IMR-90 (cell line): ENCODE measurements around the gene LRRIQ4. TPM values are rescaled to one million over a fixed set of nuclear protein-coding genes. Genes with fewer than 3 reads are reported as not detected.

Experiments used
- ATAC-seq: fragments of 200-7000 bp; cut with Tn5 transposase; 2 replicates; pipeline ENCODE4 v1.9.1; 2020; ENCODE audit warnings: low read depth, mild to moderate bottlenecking, moderate library complexity
- BruUV-seq: library from RNA; stranded (reverse); fragments of 400-500 nt; replicated peaks from 2 replicates; lab custom pipeline; 2021; lab: Mats Ljungman, UMichigan
- CTCF ChIA-PET: fragments of 300-600 bp; formaldehyde crosslinking; extraction: SDS; loops from one replicate; lab custom pipeline; 2021; ENCODE audit warnings: antibody characterized with exemption; lab: Yijun Ruan, JAX
- POLR2A ChIA-PET: fragments of 300-600 bp; sonication (Branson Sonifier 250); formaldehyde crosslinking; loops from one replicate; lab custom pipeline; 2022; ENCODE audit warnings: antibody characterized with exemption; ENCODE audit not compliant: unreplicated experiment; lab: Charles Lee
- DNase-seq: peaks from one replicate; pipeline ENCODE4 v3.0.0; 2013
- H2AFZ ChIP-seq: replicated peaks from 2 replicates; pipeline ENCODE3; 2013; ENCODE audit warnings: low read length, mild to moderate bottlenecking; ENCODE audit not compliant: poor library complexity
- H2AK5ac ChIP-seq: 2 replicates; pipeline ENCODE4 v1.6.1; 2013; ENCODE audit warnings: low read depth, low read length, inconsistent platforms
- H2AK9ac ChIP-seq: replicated peaks from 2 replicates; pipeline ENCODE3; 2013; ENCODE audit warnings: mild to moderate bottlenecking, low read depth, low read length, moderate library complexity; ENCODE audit not compliant: poor library complexity
- H2BK120ac ChIP-seq: 2 replicates; pipeline ENCODE4 v1.6.1; 2013; ENCODE audit warnings: low read depth, low read length, inconsistent platforms
- H2BK15ac ChIP-seq: 3 replicates; pipeline ENCODE4 v1.6.1; 2013; ENCODE audit warnings: low read depth, low read length, inconsistent platforms
- H2BK20ac ChIP-seq: 2 replicates; pipeline ENCODE4 v1.6.1; 2013; ENCODE audit warnings: low read depth, mild to moderate bottlenecking, inconsistent platforms, low read length, moderate library complexity
- H2BK5ac ChIP-seq: 2 replicates; pipeline ENCODE4 v1.6.1; 2013; ENCODE audit warnings: mild to moderate bottlenecking, low read depth, low read length, inconsistent platforms; ENCODE audit not compliant: poor library complexity, severe bottlenecking
- H3K14ac ChIP-seq: replicated peaks from 2 replicates; pipeline ENCODE4 v1.6.1; 2013; ENCODE audit warnings: low read depth, low read length, inconsistent platforms
- H3K18ac ChIP-seq: 2 replicates; pipeline ENCODE4 v1.6.1; 2013; ENCODE audit warnings: low read depth, low read length, control low read depth
- H3K23ac ChIP-seq: 2 replicates; pipeline ENCODE4 v1.6.1; 2013; ENCODE audit warnings: low read depth, low read length, inconsistent platforms
- H3K27ac ChIP-seq: 2 replicates; pipeline ENCODE4 v1.5.1; 2013; ENCODE audit warnings: mild to moderate bottlenecking, control low read depth, low read length; ENCODE audit not compliant: insufficient read depth
- H3K27me3 ChIP-seq: 2 replicates; pipeline ENCODE4 v1.6.1; 2013; ENCODE audit warnings: low read length; ENCODE audit not compliant: control insufficient read depth, insufficient read depth
- H3K36me3 ChIP-seq: 2 replicates; pipeline ENCODE4 v1.6.1; 2013; ENCODE audit warnings: low read length, mixed read lengths; ENCODE audit not compliant: control insufficient read depth, insufficient read depth
- H3K4ac ChIP-seq: 2 replicates; pipeline ENCODE4 v1.6.1; 2013; ENCODE audit warnings: low read depth, low read length, inconsistent platforms
- H3K4me1 ChIP-seq: 2 replicates; pipeline ENCODE4 v1.6.1; 2013; ENCODE audit warnings: low read length, mixed read lengths; ENCODE audit not compliant: control insufficient read depth, insufficient read depth
- H3K4me2 ChIP-seq: 2 replicates; pipeline ENCODE4 v1.6.1; 2013; ENCODE audit warnings: low read depth, mild to moderate bottlenecking, control low read depth, low read length, moderate library complexity
- H3K4me3 ChIP-seq: 2 replicates; pipeline ENCODE4 v1.5.1; 2013; ENCODE audit warnings: low read depth, mild to moderate bottlenecking, control low read depth, low read length, moderate library complexity; ENCODE audit not compliant: insufficient read depth
- H3K56ac ChIP-seq: 2 replicates; pipeline ENCODE4 v1.6.1; 2013; ENCODE audit warnings: low read length, inconsistent platforms; ENCODE audit not compliant: insufficient read depth; ENCODE audit errors: extremely low read depth
- H3K79me1 ChIP-seq, 2 experiments: 2 replicates each; pipeline ENCODE4 v1.6.1; 2013; ENCODE audit warnings: low read length in 2 of 2, inconsistent platforms in 1 of 2, low read depth in 1 of 2
- H3K9ac ChIP-seq: 2 replicates; pipeline ENCODE4 v1.6.1; 2013; ENCODE audit warnings: low read depth, low read length, control low read depth
- H3K9me1 ChIP-seq: 2 replicates; pipeline ENCODE4 v1.6.1; 2013; ENCODE audit warnings: low read length, inconsistent platforms; ENCODE audit not compliant: insufficient read depth
- H3K9me3 ChIP-seq: 2 replicates; pipeline ENCODE4 v1.6.1; 2013; ENCODE audit warnings: low read length; ENCODE audit not compliant: control insufficient read depth, insufficient read depth
- H4K20me1 ChIP-seq: 2 replicates; pipeline ENCODE4 v1.6.1; 2013; ENCODE audit warnings: low read length, inconsistent platforms; ENCODE audit not compliant: insufficient read depth
- H4K5ac ChIP-seq: 2 replicates; pipeline ENCODE4 v1.6.1; 2013; ENCODE audit warnings: mild to moderate bottlenecking, low read depth, low read length, control low read depth
- H4K8ac ChIP-seq, 2 experiments: 2 replicates each; pipeline ENCODE4 v1.6.1; 2013; ENCODE audit warnings: low read depth in 2 of 2, low read length in 2 of 2, control low read depth in 1 of 2, inconsistent platforms in 1 of 2
- H4K91ac ChIP-seq: 2 replicates; pipeline ENCODE4 v1.6.1; 2013; ENCODE audit warnings: low read depth, low read length, inconsistent platforms; ENCODE audit not compliant: insufficient read depth
- BHLHE40 ChIP-seq: fragments of 150-350 bp; IDR thresholded peaks from 2 replicates; pipeline ENCODE4 v1.6.1; 2016; ENCODE audit warnings: mild to moderate bottlenecking, low read depth, low read length
- CEBPB ChIP-seq: IDR thresholded peaks from 2 replicates; pipeline ENCODE4 v1.6.1; 2012; ENCODE audit warnings: low read depth, low read length, improper control_type of control experiment
- CHD1 ChIP-seq: IDR thresholded peaks from 2 replicates; pipeline ENCODE4 v1.6.1; 2012; ENCODE audit warnings: low read depth, low read length, improper control_type of control experiment
- ELK1 ChIP-seq: fragments of 150-350 bp; IDR thresholded peaks from 2 replicates; pipeline ENCODE4 v1.6.1; 2016; ENCODE audit warnings: low read depth, mild to moderate bottlenecking, low read length, moderate library complexity, borderline replicate concordance
- FOS ChIP-seq: fragments of 150-350 bp; IDR thresholded peaks from 2 replicates; pipeline ENCODE4 v1.6.1; 2016; ENCODE audit warnings: low read depth, low read length
- MAFK ChIP-seq: IDR thresholded peaks from 2 replicates; pipeline ENCODE4 v1.6.1; 2012; ENCODE audit warnings: low read depth, low read length, improper control_type of control experiment
- MAZ ChIP-seq: IDR thresholded peaks from 2 replicates; pipeline ENCODE4 v1.6.1; 2012; ENCODE audit warnings: low read depth, mild to moderate bottlenecking, low read length, improper control_type of control experiment, moderate library complexity, borderline replicate concordance
- MXI1 ChIP-seq: IDR thresholded peaks from 2 replicates; pipeline ENCODE4 v1.6.1; 2012; ENCODE audit warnings: low read depth, mild to moderate bottlenecking, low read length, moderate library complexity, borderline replicate concordance
- NFE2L2 ChIP-seq: fragments of 150-350 bp; IDR thresholded peaks from 2 replicates; pipeline ENCODE4 v1.6.1; 2016; ENCODE audit warnings: low read depth, mild to moderate bottlenecking, low read length
- POLR2A ChIP-seq: IDR thresholded peaks from 2 replicates; pipeline ENCODE4 v1.6.1; 2012; ENCODE audit warnings: mild to moderate bottlenecking, low read depth, low read length
- RAD21 ChIP-seq: IDR thresholded peaks from 2 replicates; pipeline ENCODE4 v1.6.1; 2012; ENCODE audit warnings: low read length, improper control_type of control experiment
- RCOR1 ChIP-seq: IDR thresholded peaks from 2 replicates; pipeline ENCODE4 v1.6.1; 2012; ENCODE audit warnings: mild to moderate bottlenecking, low read length, improper control_type of control experiment; ENCODE audit not compliant: insufficient replicate concordance
- RFX5 ChIP-seq: IDR thresholded peaks from 2 replicates; pipeline ENCODE4 v1.8.0; 2012; ENCODE audit warnings: low read depth, mild to moderate bottlenecking, low read length, moderate library complexity
- SMC3 ChIP-seq: fragments of 150-350 bp; IDR thresholded peaks from 2 replicates; pipeline ENCODE4 v1.6.1; 2016; ENCODE audit warnings: low read depth, mild to moderate bottlenecking, antibody characterized with exemption, low read length, moderate library complexity
- WGBS, 2 experiments: methylation state at CpG; one replicate each; pipeline versions ENCODE4 v1.1.5 to v1.1.7; 2013; ENCODE audit warnings: missing lambda C conversion rate in 2 of 2; ENCODE audit not compliant: insufficient read length in 1 of 2; ENCODE audit errors: extremely low coverage in 2 of 2; 5-methylcytosine and 5-hydroxymethylcytosine counted together
- dilution Hi-C: fragments of 300-500 bp; cut with HindIII; formaldehyde crosslinking; loops from one replicate; pipeline ENCODE4 v1.14.3; 2018; ENCODE audit warnings: low sequenced_read_pairs; ENCODE audit not compliant: unreplicated experiment
- in situ Hi-C: fragments of 300-500 bp; cut with MboI; formaldehyde crosslinking; loops from 3 replicates; pipeline ENCODE4 v1.14.3; 2019; ENCODE audit warnings: low sequenced_read_pairs, inconsistent platforms, mixed read lengths
- intact Hi-C: fragments of 100-400 bp; cut with micrococcal nuclease; formaldehyde crosslinking; loops from 2 replicates; pipeline ENCODE4 v1.10.0; 2022
- polyA plus RNA-seq, 3 experiments: library from polyadenylated mRNA; depleted of rRNA; stranded (reverse); fragments of >200 nt; gene quantifications; 2 replicates each; pipeline ENCODE4 v1.2.3, GENCODE V29; 2012; ENCODE audit warnings: low replicate concordance in 1 of 3
- total RNA-seq: library from RNA; depleted of rRNA; stranded (reverse); fragments of >200 nt; gene quantifications from 2 replicates; pipeline ENCODE4 v1.2.3, GENCODE V29; 2012
- TF ChIP-seq, protein P1 (sequence below): conservative IDR thresholded peaks from 2 replicates; pipeline ENCODE4 v1.5.1; 2012; ENCODE audit warnings: mild to moderate bottlenecking, low read depth, low read length, improper control_type of control experiment
- TF ChIP-seq, protein P2 (sequence below): fragments of 150-350 bp; IDR thresholded peaks from 2 replicates; pipeline ENCODE4 v1.6.1; 2017; ENCODE audit warnings: mild to moderate bottlenecking, antibody characterized with exemption, low read length, low read depth

The LRRIQ4 gene
- total and polyA plus RNA-seq, 2 of the 4 experiments (the other 2 are of a cell fraction) = not detected

DNA sequence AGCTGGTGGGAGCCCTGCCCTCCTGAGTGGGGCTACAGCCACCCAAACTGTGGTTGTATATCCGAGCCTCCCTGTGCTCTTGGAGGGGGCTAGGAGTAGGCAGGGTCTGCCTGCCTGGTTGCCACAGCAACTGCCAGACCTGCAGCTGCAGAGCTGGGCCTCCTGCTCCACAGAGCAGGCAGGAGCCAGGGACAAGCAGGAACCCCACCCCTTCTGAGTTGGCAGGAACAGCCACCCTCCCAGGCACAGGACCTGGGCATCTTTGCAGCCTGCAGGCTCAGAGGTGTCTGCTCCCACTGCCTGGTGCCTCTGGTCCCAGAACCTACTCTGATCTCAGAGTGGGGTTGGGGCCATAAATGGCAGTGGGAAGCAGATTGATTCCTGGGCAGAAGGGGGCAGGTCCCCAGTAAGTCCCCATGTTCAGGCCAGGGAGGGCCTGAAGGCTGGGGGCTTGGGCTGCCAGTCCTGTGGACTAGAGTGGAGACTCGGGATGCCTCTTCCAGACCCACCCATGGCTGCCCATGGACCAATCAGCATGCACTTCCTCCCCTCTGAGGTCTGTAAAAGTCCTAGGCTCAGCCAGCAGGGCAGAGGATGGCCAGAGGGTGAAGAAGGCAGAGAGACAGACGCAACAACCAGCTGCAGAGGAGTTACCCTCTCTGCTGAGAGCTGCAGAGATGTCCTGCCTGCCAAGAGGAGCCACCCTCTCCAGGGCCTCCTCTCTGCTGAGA, 67.3 kb downstream of the LRRIQ4 start:
- Histone ChIP-seq H3K4me3 (no peak overlapping the region), H4K91ac (no peak overlapping the region), H3K36me3 (no peaks in the 10 kb centered on the region), H3K27ac (no peak overlapping the region), H3K9ac (no peak overlapping the region), H3K27me3 (peaks cover 3% of the 10 kb centered on the region; the same call in 1 of the 2 replicates), H3K56ac (no peak overlapping the region), H4K5ac (no peak overlapping the region), H2BK120ac (no peak overlapping the region), H3K9me1 (no peaks in the 10 kb centered on the region), H3K79me1 (no peaks in the 10 kb centered on the region), H3K18ac (no peak overlapping the region), H2BK20ac (no peak overlapping the region), H4K20me1 (no peaks in the 10 kb centered on the region), H2AK9ac (no peak overlapping the region), H2AFZ (no peak overlapping the region), H3K4me1 (no peaks in the 10 kb centered on the region), H4K8ac (no peak overlapping the region), H3K23ac (no peak overlapping the region), H3K4ac (no peak overlapping the region), H3K9me3 (no peaks in the 10 kb centered on the region), H3K14ac (no peak overlapping the region), H3K4me2 (no peak overlapping the region), H2AK5ac (no peak overlapping the region), H2BK5ac (no peak overlapping the region), H2BK15ac (no peak overlapping the region)
- WGBS, 2 experiments = no CpG with 5 or more reads among the region's 3 CpGs
- DNase-seq (no peak), ATAC-seq (no peak)
- no TSS peak for BruUV-seq
- ChIA-PET CTCF (no interaction called here), POLR2A (no interaction called here)
- dilution Hi-C loops (no loop called here), in situ Hi-C loops (no loop called here), intact Hi-C loops (no loop called here)
- TF ChIP-seq MAZ (no peak), RAD21 (no peak), FOS (no peak), CEBPB (no peak), POLR2A (no peak), MAFK (no peak), RFX5 (no peak), SMC3 (no peak), CHD1 (no peak), MXI1 (no peak), NFE2L2 (no peak), RCOR1 (no peak), ELK1 (no peak), BHLHE40 (no peak)
- TF ChIP-seq, protein P1, sequence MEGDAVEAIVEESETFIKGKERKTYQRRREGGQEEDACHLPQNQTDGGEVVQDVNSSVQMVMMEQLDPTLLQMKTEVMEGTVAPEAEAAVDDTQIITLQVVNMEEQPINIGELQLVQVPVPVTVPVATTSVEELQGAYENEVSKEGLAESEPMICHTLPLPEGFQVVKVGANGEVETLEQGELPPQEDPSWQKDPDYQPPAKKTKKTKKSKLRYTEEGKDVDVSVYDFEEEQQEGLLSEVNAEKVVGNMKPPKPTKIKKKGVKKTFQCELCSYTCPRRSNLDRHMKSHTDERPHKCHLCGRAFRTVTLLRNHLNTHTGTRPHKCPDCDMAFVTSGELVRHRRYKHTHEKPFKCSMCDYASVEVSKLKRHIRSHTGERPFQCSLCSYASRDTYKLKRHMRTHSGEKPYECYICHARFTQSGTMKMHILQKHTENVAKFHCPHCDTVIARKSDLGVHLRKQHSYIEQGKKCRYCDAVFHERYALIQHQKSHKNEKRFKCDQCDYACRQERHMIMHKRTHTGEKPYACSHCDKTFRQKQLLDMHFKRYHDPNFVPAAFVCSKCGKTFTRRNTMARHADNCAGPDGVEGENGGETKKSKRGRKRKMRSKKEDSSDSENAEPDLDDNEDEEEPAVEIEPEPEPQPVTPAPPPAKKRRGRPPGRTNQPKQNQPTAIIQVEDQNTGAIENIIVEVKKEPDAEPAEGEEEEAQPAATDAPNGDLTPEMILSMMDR = no peak
- TF ChIP-seq, protein P2, sequence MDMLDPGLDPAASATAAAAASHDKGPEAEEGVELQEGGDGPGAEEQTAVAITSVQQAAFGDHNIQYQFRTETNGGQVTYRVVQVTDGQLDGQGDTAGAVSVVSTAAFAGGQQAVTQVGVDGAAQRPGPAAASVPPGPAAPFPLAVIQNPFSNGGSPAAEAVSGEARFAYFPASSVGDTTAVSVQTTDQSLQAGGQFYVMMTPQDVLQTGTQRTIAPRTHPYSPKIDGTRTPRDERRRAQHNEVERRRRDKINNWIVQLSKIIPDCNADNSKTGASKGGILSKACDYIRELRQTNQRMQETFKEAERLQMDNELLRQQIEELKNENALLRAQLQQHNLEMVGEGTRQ = no peak
